GM12872 (cell line): Measurements from ENCODE around the gene MTURN.

Source experiments
- TF ChIP-seq, protein P1 (sequence below): IDR thresholded peaks from 3 replicates; pipeline ENCODE4 v1.5.1; 2011; ENCODE audit warnings: low read depth, mild to moderate bottlenecking, low read length, moderate library complexity; ENCODE audit not compliant: insufficient read depth

Gene MTURN

DNA sequence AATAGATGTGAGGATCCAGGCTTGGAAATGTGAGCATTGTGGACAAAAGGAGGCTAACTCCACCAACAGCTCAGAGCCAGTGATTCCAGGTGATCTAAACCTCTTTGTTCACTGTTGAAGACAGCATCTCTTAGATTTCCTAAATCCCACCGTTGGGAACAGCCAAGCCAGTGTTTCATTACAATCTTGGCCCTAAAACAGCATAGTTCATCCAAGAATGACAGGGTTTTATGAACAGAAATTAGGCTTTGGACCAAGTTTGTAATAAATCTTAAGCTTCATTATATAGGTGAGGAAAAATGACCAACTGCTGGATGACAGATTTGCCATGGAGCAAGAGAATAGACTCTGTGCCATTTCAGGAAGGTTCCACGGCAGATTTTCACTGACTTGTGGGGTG lies 65.8 kb downstream of the MTURN start:
- TF ChIP-seq, protein P1, sequence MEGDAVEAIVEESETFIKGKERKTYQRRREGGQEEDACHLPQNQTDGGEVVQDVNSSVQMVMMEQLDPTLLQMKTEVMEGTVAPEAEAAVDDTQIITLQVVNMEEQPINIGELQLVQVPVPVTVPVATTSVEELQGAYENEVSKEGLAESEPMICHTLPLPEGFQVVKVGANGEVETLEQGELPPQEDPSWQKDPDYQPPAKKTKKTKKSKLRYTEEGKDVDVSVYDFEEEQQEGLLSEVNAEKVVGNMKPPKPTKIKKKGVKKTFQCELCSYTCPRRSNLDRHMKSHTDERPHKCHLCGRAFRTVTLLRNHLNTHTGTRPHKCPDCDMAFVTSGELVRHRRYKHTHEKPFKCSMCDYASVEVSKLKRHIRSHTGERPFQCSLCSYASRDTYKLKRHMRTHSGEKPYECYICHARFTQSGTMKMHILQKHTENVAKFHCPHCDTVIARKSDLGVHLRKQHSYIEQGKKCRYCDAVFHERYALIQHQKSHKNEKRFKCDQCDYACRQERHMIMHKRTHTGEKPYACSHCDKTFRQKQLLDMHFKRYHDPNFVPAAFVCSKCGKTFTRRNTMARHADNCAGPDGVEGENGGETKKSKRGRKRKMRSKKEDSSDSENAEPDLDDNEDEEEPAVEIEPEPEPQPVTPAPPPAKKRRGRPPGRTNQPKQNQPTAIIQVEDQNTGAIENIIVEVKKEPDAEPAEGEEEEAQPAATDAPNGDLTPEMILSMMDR: no peak

DNA sequence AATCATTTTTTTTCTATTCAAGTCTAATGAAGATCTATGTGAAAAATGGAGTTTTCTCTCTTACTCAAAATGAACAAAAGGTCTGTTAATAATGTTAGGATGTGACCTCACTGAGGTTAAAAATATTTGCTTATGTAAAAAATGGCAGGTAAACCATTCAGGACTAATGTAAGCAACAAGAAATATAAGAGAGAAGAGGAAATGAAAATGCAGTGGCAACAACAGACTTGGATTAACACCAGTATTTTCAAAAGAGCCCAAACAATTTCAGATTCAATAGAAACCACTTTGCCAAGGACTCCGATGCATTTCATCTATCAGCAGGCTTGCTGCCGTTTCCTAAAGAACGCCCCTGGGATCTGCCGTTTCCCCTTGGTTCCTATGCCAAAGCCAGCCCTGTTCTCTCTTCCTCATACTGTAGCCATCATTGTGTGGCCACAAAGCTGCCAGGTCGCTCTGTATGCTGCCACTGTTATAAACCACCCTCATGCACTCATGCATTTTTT lies 66.4 kb downstream of the MTURN start:
- TF ChIP-seq, protein P1: no peak

DNA sequence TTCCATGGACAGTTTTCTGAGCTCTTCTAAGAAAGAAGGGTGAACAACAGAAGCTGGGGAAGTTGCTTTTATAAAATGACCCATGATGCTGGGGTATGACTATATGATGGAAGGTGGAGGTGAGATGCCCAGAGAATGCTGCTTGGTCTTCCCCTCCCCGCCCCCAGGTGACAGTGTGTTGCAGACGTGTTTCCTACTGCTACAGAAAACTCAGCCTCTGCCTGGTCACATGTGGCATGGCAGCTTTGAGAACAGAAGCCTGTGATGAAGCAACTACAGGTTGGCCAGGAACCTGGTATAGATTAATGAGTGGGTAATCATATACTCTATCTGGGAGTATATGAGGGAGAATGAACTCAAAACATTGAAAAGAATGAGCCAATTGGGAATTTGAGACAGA lies 67.1 kb downstream of the MTURN start:
- TF ChIP-seq, protein P1: no peak

GRCh38 chr7:30202671-30203070 lies 67.9 kb downstream of the MTURN start:
- TF ChIP-seq, protein P1: no peak

DNA sequence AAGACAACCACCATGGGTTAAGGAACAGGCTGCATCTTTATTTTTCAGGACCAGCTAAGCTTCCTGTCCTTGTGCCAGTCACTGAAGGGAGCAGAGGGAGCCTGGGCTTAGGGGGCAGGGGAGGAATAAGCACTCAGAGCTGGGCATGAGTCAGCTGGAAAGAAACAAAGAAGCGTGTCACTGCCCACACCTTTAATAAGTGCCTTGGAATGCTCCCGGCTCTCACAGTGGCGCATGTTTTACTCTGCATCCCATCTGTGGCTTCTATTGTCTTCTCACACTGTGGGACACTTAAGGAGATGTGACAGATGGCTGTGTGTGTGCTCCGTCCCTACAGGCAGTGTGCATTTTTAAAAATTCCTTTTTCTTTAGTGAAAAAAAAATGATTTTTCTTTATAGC lies 71.7 kb downstream of the MTURN start:
- TF ChIP-seq, protein P1: no peak

DNA sequence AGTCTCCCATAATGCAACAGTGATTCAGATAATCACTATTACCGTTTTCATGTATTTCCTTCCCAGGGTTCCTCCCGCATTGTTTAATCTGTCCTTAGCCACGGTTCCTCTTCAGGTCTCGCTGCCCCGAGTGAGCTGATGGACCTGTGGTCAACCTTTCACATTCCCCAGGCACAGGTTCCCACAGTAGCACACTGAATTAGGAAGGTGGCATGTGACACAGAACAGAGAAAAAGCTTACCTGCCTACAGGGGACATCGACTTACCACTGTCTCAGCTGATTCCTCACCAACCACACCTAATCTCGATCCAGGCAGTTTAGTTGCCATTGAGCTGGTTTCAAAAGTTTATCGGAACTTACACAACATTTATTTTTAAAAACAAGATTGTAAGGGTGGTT lies 72.2 kb downstream of the MTURN start:
- TF ChIP-seq, protein P1: no peak

DNA sequence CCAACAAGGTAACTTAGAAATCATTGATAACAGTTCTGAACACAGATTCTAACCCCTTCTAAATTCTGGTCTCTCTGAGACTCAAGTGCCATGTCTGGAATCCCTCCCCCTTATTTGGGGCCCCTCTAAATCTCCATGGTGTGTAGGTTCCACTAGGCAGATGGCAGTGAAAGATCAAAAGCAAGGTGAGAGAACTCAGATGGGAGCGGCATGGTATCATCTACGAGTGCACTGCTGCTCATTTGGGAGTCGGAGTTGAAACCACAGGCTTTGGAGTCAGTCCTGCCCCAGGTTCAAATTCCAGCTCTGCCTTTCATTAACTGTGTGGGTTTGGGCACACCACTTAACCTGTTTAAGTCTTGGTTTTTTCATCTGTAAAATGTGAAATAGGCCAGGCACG lies 72.6 kb downstream of the MTURN start:
- TF ChIP-seq, protein P1: no peak

GRCh38 chr7:30209951-30210350 lies 75.2 kb downstream of the MTURN start:
- TF ChIP-seq, protein P1: no peak
